IMR-90 (cell line): ENCODE measurements around the gene AJUBA. TPM values are rescaled to one million over a fixed set of nuclear protein-coding genes. Genes with fewer than 3 reads are reported as not detected.

Source experiments
- ATAC-seq: fragments of 200-7000 bp; cut with Tn5 transposase; 2 replicates; pipeline ENCODE4 v1.9.1; 2020; ENCODE audit warnings: low read depth, mild to moderate bottlenecking, moderate library complexity
- BruUV-seq: library from RNA; stranded (reverse); fragments of 400-500 nt; replicated peaks from 2 replicates; lab custom pipeline; 2021; lab: Mats Ljungman, UMichigan
- CTCF ChIA-PET: fragments of 300-600 bp; formaldehyde crosslinking; extraction: SDS; loops from one replicate; lab custom pipeline; 2021; ENCODE audit warnings: antibody characterized with exemption; lab: Yijun Ruan, JAX
- POLR2A ChIA-PET: fragments of 300-600 bp; sonication (Branson Sonifier 250); formaldehyde crosslinking; loops from one replicate; lab custom pipeline; 2022; ENCODE audit warnings: antibody characterized with exemption; ENCODE audit not compliant: unreplicated experiment; lab: Charles Lee
- DNase-seq: peaks from one replicate; pipeline ENCODE4 v3.0.0; 2013
- H2AFZ ChIP-seq: replicated peaks from 2 replicates; pipeline ENCODE3; 2013; ENCODE audit warnings: low read length, mild to moderate bottlenecking; ENCODE audit not compliant: poor library complexity
- H2AK5ac ChIP-seq: 2 replicates; pipeline ENCODE4 v1.6.1; 2013; ENCODE audit warnings: low read depth, low read length, inconsistent platforms
- H2AK9ac ChIP-seq: replicated peaks from 2 replicates; pipeline ENCODE3; 2013; ENCODE audit warnings: mild to moderate bottlenecking, low read depth, low read length, moderate library complexity; ENCODE audit not compliant: poor library complexity
- H2BK120ac ChIP-seq: 2 replicates; pipeline ENCODE4 v1.6.1; 2013; ENCODE audit warnings: low read depth, low read length, inconsistent platforms
- H2BK15ac ChIP-seq: 3 replicates; pipeline ENCODE4 v1.6.1; 2013; ENCODE audit warnings: low read depth, low read length, inconsistent platforms
- H2BK20ac ChIP-seq: 2 replicates; pipeline ENCODE4 v1.6.1; 2013; ENCODE audit warnings: low read depth, mild to moderate bottlenecking, inconsistent platforms, low read length, moderate library complexity
- H2BK5ac ChIP-seq: 2 replicates; pipeline ENCODE4 v1.6.1; 2013; ENCODE audit warnings: mild to moderate bottlenecking, low read depth, low read length, inconsistent platforms; ENCODE audit not compliant: poor library complexity, severe bottlenecking
- H3K14ac ChIP-seq: replicated peaks from 2 replicates; pipeline ENCODE4 v1.6.1; 2013; ENCODE audit warnings: low read depth, low read length, inconsistent platforms
- H3K18ac ChIP-seq: 2 replicates; pipeline ENCODE4 v1.6.1; 2013; ENCODE audit warnings: low read depth, low read length, control low read depth
- H3K23ac ChIP-seq: 2 replicates; pipeline ENCODE4 v1.6.1; 2013; ENCODE audit warnings: low read depth, low read length, inconsistent platforms
- H3K27ac ChIP-seq: 2 replicates; pipeline ENCODE4 v1.5.1; 2013; ENCODE audit warnings: mild to moderate bottlenecking, control low read depth, low read length; ENCODE audit not compliant: insufficient read depth
- H3K27me3 ChIP-seq: 2 replicates; pipeline ENCODE4 v1.6.1; 2013; ENCODE audit warnings: low read length; ENCODE audit not compliant: control insufficient read depth, insufficient read depth
- H3K36me3 ChIP-seq: 2 replicates; pipeline ENCODE4 v1.6.1; 2013; ENCODE audit warnings: low read length, mixed read lengths; ENCODE audit not compliant: control insufficient read depth, insufficient read depth
- H3K4ac ChIP-seq: 2 replicates; pipeline ENCODE4 v1.6.1; 2013; ENCODE audit warnings: low read depth, low read length, inconsistent platforms
- H3K4me1 ChIP-seq: 2 replicates; pipeline ENCODE4 v1.6.1; 2013; ENCODE audit warnings: low read length, mixed read lengths; ENCODE audit not compliant: control insufficient read depth, insufficient read depth
- H3K4me2 ChIP-seq: 2 replicates; pipeline ENCODE4 v1.6.1; 2013; ENCODE audit warnings: low read depth, mild to moderate bottlenecking, control low read depth, low read length, moderate library complexity
- H3K4me3 ChIP-seq: 2 replicates; pipeline ENCODE4 v1.5.1; 2013; ENCODE audit warnings: low read depth, mild to moderate bottlenecking, control low read depth, low read length, moderate library complexity; ENCODE audit not compliant: insufficient read depth
- H3K56ac ChIP-seq: 2 replicates; pipeline ENCODE4 v1.6.1; 2013; ENCODE audit warnings: low read length, inconsistent platforms; ENCODE audit not compliant: insufficient read depth; ENCODE audit errors: extremely low read depth
- H3K79me1 ChIP-seq, 2 experiments: 2 replicates each; pipeline ENCODE4 v1.6.1; 2013; ENCODE audit warnings: low read length in 2 of 2, inconsistent platforms in 1 of 2, low read depth in 1 of 2
- H3K9ac ChIP-seq: 2 replicates; pipeline ENCODE4 v1.6.1; 2013; ENCODE audit warnings: low read depth, low read length, control low read depth
- H3K9me1 ChIP-seq: 2 replicates; pipeline ENCODE4 v1.6.1; 2013; ENCODE audit warnings: low read length, inconsistent platforms; ENCODE audit not compliant: insufficient read depth
- H3K9me3 ChIP-seq: 2 replicates; pipeline ENCODE4 v1.6.1; 2013; ENCODE audit warnings: low read length; ENCODE audit not compliant: control insufficient read depth, insufficient read depth
- H4K20me1 ChIP-seq: 2 replicates; pipeline ENCODE4 v1.6.1; 2013; ENCODE audit warnings: low read length, inconsistent platforms; ENCODE audit not compliant: insufficient read depth
- H4K5ac ChIP-seq: 2 replicates; pipeline ENCODE4 v1.6.1; 2013; ENCODE audit warnings: mild to moderate bottlenecking, low read depth, low read length, control low read depth
- H4K8ac ChIP-seq, 2 experiments: 2 replicates each; pipeline ENCODE4 v1.6.1; 2013; ENCODE audit warnings: low read depth in 2 of 2, low read length in 2 of 2, control low read depth in 1 of 2, inconsistent platforms in 1 of 2
- H4K91ac ChIP-seq: 2 replicates; pipeline ENCODE4 v1.6.1; 2013; ENCODE audit warnings: low read depth, low read length, inconsistent platforms; ENCODE audit not compliant: insufficient read depth
- BHLHE40 ChIP-seq: fragments of 150-350 bp; IDR thresholded peaks from 2 replicates; pipeline ENCODE4 v1.6.1; 2016; ENCODE audit warnings: mild to moderate bottlenecking, low read depth, low read length
- CEBPB ChIP-seq: IDR thresholded peaks from 2 replicates; pipeline ENCODE4 v1.6.1; 2012; ENCODE audit warnings: low read depth, low read length, improper control_type of control experiment
- CHD1 ChIP-seq: IDR thresholded peaks from 2 replicates; pipeline ENCODE4 v1.6.1; 2012; ENCODE audit warnings: low read depth, low read length, improper control_type of control experiment
- CTCF ChIP-seq: conservative IDR thresholded peaks from 2 replicates; pipeline ENCODE4 v1.5.1; 2012; ENCODE audit warnings: mild to moderate bottlenecking, low read depth, low read length, improper control_type of control experiment
- ELK1 ChIP-seq: fragments of 150-350 bp; IDR thresholded peaks from 2 replicates; pipeline ENCODE4 v1.6.1; 2016; ENCODE audit warnings: low read depth, mild to moderate bottlenecking, low read length, moderate library complexity, borderline replicate concordance
- FOS ChIP-seq: fragments of 150-350 bp; IDR thresholded peaks from 2 replicates; pipeline ENCODE4 v1.6.1; 2016; ENCODE audit warnings: low read depth, low read length
- MAFK ChIP-seq: IDR thresholded peaks from 2 replicates; pipeline ENCODE4 v1.6.1; 2012; ENCODE audit warnings: low read depth, low read length, improper control_type of control experiment
- MAZ ChIP-seq: IDR thresholded peaks from 2 replicates; pipeline ENCODE4 v1.6.1; 2012; ENCODE audit warnings: low read depth, mild to moderate bottlenecking, low read length, improper control_type of control experiment, moderate library complexity, borderline replicate concordance
- NFE2L2 ChIP-seq: fragments of 150-350 bp; IDR thresholded peaks from 2 replicates; pipeline ENCODE4 v1.6.1; 2016; ENCODE audit warnings: low read depth, mild to moderate bottlenecking, low read length
- POLR2A ChIP-seq: IDR thresholded peaks from 2 replicates; pipeline ENCODE4 v1.6.1; 2012; ENCODE audit warnings: mild to moderate bottlenecking, low read depth, low read length
- RAD21 ChIP-seq: IDR thresholded peaks from 2 replicates; pipeline ENCODE4 v1.6.1; 2012; ENCODE audit warnings: low read length, improper control_type of control experiment
- RCOR1 ChIP-seq: IDR thresholded peaks from 2 replicates; pipeline ENCODE4 v1.6.1; 2012; ENCODE audit warnings: mild to moderate bottlenecking, low read length, improper control_type of control experiment; ENCODE audit not compliant: insufficient replicate concordance
- RFX5 ChIP-seq: IDR thresholded peaks from 2 replicates; pipeline ENCODE4 v1.8.0; 2012; ENCODE audit warnings: low read depth, mild to moderate bottlenecking, low read length, moderate library complexity
- SMC3 ChIP-seq: fragments of 150-350 bp; IDR thresholded peaks from 2 replicates; pipeline ENCODE4 v1.6.1; 2016; ENCODE audit warnings: low read depth, mild to moderate bottlenecking, antibody characterized with exemption, low read length, moderate library complexity
- USF2 ChIP-seq: fragments of 150-350 bp; IDR thresholded peaks from 2 replicates; pipeline ENCODE4 v1.6.1; 2017; ENCODE audit warnings: mild to moderate bottlenecking, antibody characterized with exemption, low read length, low read depth
- WGBS, 2 experiments: methylation state at CpG; one replicate each; pipeline versions ENCODE4 v1.1.5 to v1.1.7; 2013; ENCODE audit warnings: missing lambda C conversion rate in 2 of 2; ENCODE audit not compliant: insufficient read length in 1 of 2; ENCODE audit errors: extremely low coverage in 2 of 2; 5-methylcytosine and 5-hydroxymethylcytosine counted together
- dilution Hi-C: fragments of 300-500 bp; cut with HindIII; formaldehyde crosslinking; loops from one replicate; pipeline ENCODE4 v1.14.3; 2018; ENCODE audit warnings: low sequenced_read_pairs; ENCODE audit not compliant: unreplicated experiment
- in situ Hi-C: fragments of 300-500 bp; cut with MboI; formaldehyde crosslinking; loops from 3 replicates; pipeline ENCODE4 v1.14.3; 2019; ENCODE audit warnings: low sequenced_read_pairs, inconsistent platforms, mixed read lengths
- intact Hi-C: fragments of 100-400 bp; cut with micrococcal nuclease; formaldehyde crosslinking; loops from 2 replicates; pipeline ENCODE4 v1.10.0; 2022
- polyA plus RNA-seq, 3 experiments: library from polyadenylated mRNA; depleted of rRNA; stranded (reverse); fragments of >200 nt; gene quantifications; 2 replicates each; pipeline ENCODE4 v1.2.3, GENCODE V29; 2012; ENCODE audit warnings: low replicate concordance in 1 of 3
- total RNA-seq: library from RNA; depleted of rRNA; stranded (reverse); fragments of >200 nt; gene quantifications from 2 replicates; pipeline ENCODE4 v1.2.3, GENCODE V29; 2012

The AJUBA gene
- total and polyA plus RNA-seq, 2 of the 4 experiments (the other 2 are of a cell fraction), result 46.4 to 67.6 TPM

- H2BK120ac ChIP-seq, result no peak overlapping the region
- H4K8ac ChIP-seq, result no peak overlapping the region
- no peak overlapping the region for H2BK15ac ChIP-seq
- no peak overlapping the region for H2AK9ac ChIP-seq
- in situ Hi-C loops, result no loop called here
- intact Hi-C loops, result no loop called here
- no peaks in the 10 kb centered on the region for H3K27me3 ChIP-seq
- H3K4ac ChIP-seq, result no peak overlapping the region
- no peak overlapping the region for H3K18ac ChIP-seq
- H4K20me1 ChIP-seq, result peaks cover 9% of the 10 kb centered on the region
- peak overlapping the region; percentile 23 for H2AFZ ChIP-seq
- CTCF ChIA-PET, result interaction anchor here (1.0 kb wide), 1 partner anchor 29 kb away, joined by 9 read pairs; no protein-coding TSS in a partner anchor
- H2AK5ac ChIP-seq, result no peak overlapping the region
- dilution Hi-C loops, result no loop called here
- no peak overlapping the region for H4K91ac ChIP-seq
- peaks cover 11% of the 10 kb centered on the region for H3K4me1 ChIP-seq
- no peak overlapping the region for H3K4me2 ChIP-seq
- H4K5ac ChIP-seq, result no peak overlapping the region
- H3K9me1 ChIP-seq, result peaks cover 9% of the 10 kb centered on the region
- POLR2A ChIA-PET, result interaction anchor here (0.6 to 0.7 kb wide), 2 partner anchors 18 to 94 kb away, joined by 7 to 9 read pairs; no protein-coding TSS in a partner anchor
- no peak overlapping the region for H3K9ac ChIP-seq
- H2BK20ac ChIP-seq, result no peak overlapping the region
- H3K79me1 ChIP-seq, result peaks cover 6 to 11% of the 10 kb centered on the region in 2 experiments; a peak in 2 of 4 replicates
- peak overlapping the region; percentile 70 for H3K23ac ChIP-seq
- H3K27ac ChIP-seq, result no peak overlapping the region
- ATAC-seq, result no peak
- WGBS, 2 experiments, result no CpG with 5 or more reads among the region's 8 CpGs
- no peaks in the 10 kb centered on the region for H3K9me3 ChIP-seq
- no peak for DNase-seq
- no peak overlapping the region for H3K4me3 ChIP-seq
- peaks cover 15% of the 10 kb centered on the region for H3K36me3 ChIP-seq
- BruUV-seq, result no TSS peak
- H3K14ac ChIP-seq, result no peak overlapping the region
- no peak overlapping the region for H3K56ac ChIP-seq
- no peak overlapping the region for H2BK5ac ChIP-seq
- no peak for TF ChIP-seq CHD1
- no peak for TF ChIP-seq MAZ
- TF ChIP-seq MAFK, result no peak
- TF ChIP-seq RFX5, result no peak
- no peak for TF ChIP-seq CTCF
- TF ChIP-seq USF2, result no peak
- no peak for TF ChIP-seq SMC3
- TF ChIP-seq NFE2L2, result no peak
- TF ChIP-seq ELK1, result no peak
- TF ChIP-seq CEBPB, result no peak
- no peak for TF ChIP-seq RCOR1
- no peak for TF ChIP-seq BHLHE40
- TF ChIP-seq RAD21, result no peak
- no peak for TF ChIP-seq POLR2A
- no peak for TF ChIP-seq FOS
These were observed 40.9 kb upstream of the AJUBA start for GRCh38 chr14:23023022-23023794.
